HEK293 (cell line): ENCODE measurements around the gene VPS50.

Source experiments
- CTCF ChIA-PET: fragments of 350-600 bp; formaldehyde crosslinking; extraction: SDS; loops from one replicate; lab custom pipeline; 2021; ENCODE audit warnings: antibody characterized with exemption; lab: Yijun Ruan, JAX
- POLR2A ChIA-PET: fragments of 300-600 bp; formaldehyde crosslinking; extraction: SDS; loops from one replicate; lab custom pipeline; 2020; ENCODE audit warnings: antibody characterized with exemption, inconsistent platforms; lab: Yijun Ruan, JAX
- H3K27ac ChIP-seq: fragments of 200-500 bp; sonication (Bioruptor generic); 2 replicates; pipeline ENCODE4 v1.5.1; 2014; ENCODE audit warnings: low read depth, low read length, control low read depth, inconsistent platforms; ENCODE audit errors: extremely low read depth
- H3K36me3 ChIP-seq, 2 experiments: fragments of 200-500 bp in 1 of 2; sonication (Bioruptor generic) in 1 of 2; 1 replicate in 1 of 2; 2 replicates in 1 of 2; pipeline ENCODE4 v1.5.1; 2014 to 2017; ENCODE audit warnings: inconsistent platforms in 2 of 2, low read length in 2 of 2; ENCODE audit not compliant: control insufficient read depth in 2 of 2, insufficient read depth in 1 of 2
- H3K4me1 ChIP-seq: fragments of 200-500 bp; sonication (Bioruptor generic); 2 replicates; pipeline ENCODE4 v1.5.1; 2014; ENCODE audit warnings: mild to moderate bottlenecking, low read length, inconsistent platforms; ENCODE audit not compliant: control insufficient read depth, insufficient read depth
- H3K4me3 ChIP-seq: 2 replicates; pipeline ENCODE4 v1.5.1; 2011; ENCODE audit warnings: low read depth, mild to moderate bottlenecking, control low read depth, low read length, moderate library complexity
- H3K9me3 ChIP-seq: fragments of 200-500 bp; sonication (Bioruptor generic); 2 replicates; pipeline ENCODE4 v1.5.1; 2014; ENCODE audit warnings: low read depth, low read length, inconsistent platforms; ENCODE audit not compliant: control insufficient read depth, insufficient read depth
- FEZF1 ChIP-seq: fragments of 450-650 bp; formaldehyde crosslinking; IDR thresholded peaks from 2 replicates; pipeline ENCODE4 v1.5.1; 2016; ENCODE audit warnings: missing biosample characterization, missing genetic modification characterization
- KLF9 ChIP-seq: fragments of 450-650 bp; formaldehyde crosslinking; IDR thresholded peaks from 2 replicates; pipeline ENCODE4 v1.5.1; 2016; ENCODE audit warnings: missing biosample characterization, missing genetic modification characterization, low read depth
- OVOL3 ChIP-seq: fragments of 450-650 bp; formaldehyde crosslinking; IDR thresholded peaks from 2 replicates; pipeline ENCODE4 v1.5.1; 2016; ENCODE audit warnings: missing biosample characterization, missing genetic modification characterization
- PRDM1 ChIP-seq: fragments of 450-650 bp; formaldehyde crosslinking; IDR thresholded peaks from 2 replicates; pipeline ENCODE4; 2016; ENCODE audit warnings: missing biosample characterization, missing genetic modification characterization
- TRIM28 ChIP-seq: IDR thresholded peaks from 2 replicates; pipeline ENCODE4 v1.6.1; 2011; ENCODE audit warnings: low read length, control low read depth, borderline replicate concordance
- ZFP69B ChIP-seq: fragments of 450-650 bp; formaldehyde crosslinking; IDR thresholded peaks from 2 replicates; pipeline ENCODE4 v1.5.1; 2016; ENCODE audit warnings: missing biosample characterization, missing genetic modification characterization
- ZIC2 ChIP-seq: fragments of 450-650 bp; formaldehyde crosslinking; IDR thresholded peaks from 2 replicates; pipeline ENCODE4 v1.5.1; 2016; ENCODE audit warnings: missing biosample characterization, missing genetic modification characterization
- ZNF10 ChIP-seq: fragments of 450-650 bp; formaldehyde crosslinking; IDR thresholded peaks from 2 replicates; pipeline ENCODE4 v1.5.1; 2017; ENCODE audit warnings: missing biosample characterization, missing genetic modification characterization
- ZNF174 ChIP-seq: fragments of 450-650 bp; formaldehyde crosslinking; IDR thresholded peaks from 2 replicates; pipeline ENCODE4 v1.5.0; 2017; ENCODE audit warnings: missing biosample characterization, mild to moderate bottlenecking, missing genetic modification characterization
- ZNF211 ChIP-seq: fragments of 450-650 bp; formaldehyde crosslinking; IDR thresholded peaks from 2 replicates; pipeline ENCODE4 v1.5.1; 2016; ENCODE audit warnings: low read depth, missing biosample characterization, missing genetic modification characterization
- ZNF239 ChIP-seq: fragments of 450-650 bp; formaldehyde crosslinking; IDR thresholded peaks from 2 replicates; pipeline ENCODE4 v1.5.1; 2016; ENCODE audit warnings: missing biosample characterization, missing genetic modification characterization
- ZNF248 ChIP-seq: fragments of 450-650 bp; formaldehyde crosslinking; IDR thresholded peaks from 2 replicates; pipeline ENCODE4 v1.5.1; 2017; ENCODE audit warnings: missing biosample characterization, missing genetic modification characterization
- ZNF37A ChIP-seq: fragments of 450-650 bp; IDR thresholded peaks from 2 replicates; pipeline ENCODE4 v1.5.1; 2018; ENCODE audit warnings: missing biosample characterization, missing genetic modification characterization
- ZNF426 ChIP-seq: fragments of 450-650 bp; formaldehyde crosslinking; IDR thresholded peaks from 2 replicates; pipeline ENCODE4 v1.5.1; 2017; ENCODE audit warnings: missing biosample characterization, missing genetic modification characterization, mild to moderate bottlenecking, inconsistent platforms, moderate library complexity
- ZNF473 ChIP-seq: fragments of 450-650 bp; formaldehyde crosslinking; IDR thresholded peaks from 2 replicates; pipeline ENCODE4 v1.5.1; 2017; ENCODE audit warnings: missing biosample characterization, missing genetic modification characterization
- ZNF48 ChIP-seq: fragments of 450-650 bp; formaldehyde crosslinking; IDR thresholded peaks from 2 replicates; pipeline ENCODE4 v1.5.1; 2016; ENCODE audit warnings: missing biosample characterization, missing genetic modification characterization
- ZNF654 ChIP-seq: fragments of 450-650 bp; formaldehyde crosslinking; IDR thresholded peaks from 2 replicates; pipeline ENCODE4 v1.5.1; 2016; ENCODE audit warnings: low read depth, missing biosample characterization, missing genetic modification characterization
- ZNF747 ChIP-seq: fragments of 450-650 bp; formaldehyde crosslinking; IDR thresholded peaks from 2 replicates; pipeline ENCODE4 v1.5.1; 2016; ENCODE audit warnings: missing biosample characterization, missing genetic modification characterization
- ZNF776 ChIP-seq: fragments of 450-650 bp; formaldehyde crosslinking; IDR thresholded peaks from 2 replicates; pipeline ENCODE4 v1.5.0; 2017; ENCODE audit warnings: missing biosample characterization, missing genetic modification characterization, borderline replicate concordance
- TF ChIP-seq, protein P1 (sequence below): fragments of 450-650 bp; formaldehyde crosslinking; IDR thresholded peaks from 2 replicates; pipeline ENCODE4 v1.5.1; 2016; ENCODE audit warnings: missing biosample characterization, missing genetic modification characterization
- TF ChIP-seq, protein P2 (sequence below): fragments of 450-650 bp; formaldehyde crosslinking; IDR thresholded peaks from 2 replicates; pipeline ENCODE4 v1.5.1; 2016; ENCODE audit warnings: missing biosample characterization, missing genetic modification characterization
- TF ChIP-seq, protein P3 (sequence below): fragments of 450-650 bp; formaldehyde crosslinking; IDR thresholded peaks from 2 replicates; pipeline ENCODE4 v1.5.1; 2016; ENCODE audit warnings: missing biosample characterization, missing genetic modification characterization

The VPS50 gene

DNA sequence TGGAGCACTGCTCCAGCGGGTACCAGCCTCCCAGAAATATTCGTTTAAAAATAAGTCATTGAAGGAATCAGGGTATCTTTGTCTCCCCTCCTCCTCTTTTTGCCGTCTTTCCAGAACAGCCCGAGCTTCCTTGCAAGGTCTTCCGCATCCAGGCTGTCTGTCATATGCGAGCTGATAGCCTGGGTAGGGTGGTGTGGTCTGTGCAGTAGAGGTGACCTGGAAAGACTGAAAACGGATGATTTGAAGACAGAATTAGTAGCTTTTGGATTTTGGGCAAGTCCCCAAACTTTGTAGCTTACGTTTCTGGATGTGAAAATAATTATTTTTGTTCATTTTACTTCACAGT, 480 bp downstream of the VPS50 start:
- Histone ChIP-seq H3K36me3 (no peaks in the 10 kb centered on the region), H3K9me3 (no peaks in the 10 kb centered on the region), H3K27ac (no peak overlapping the region), H3K4me3 (peak overlapping the region; percentile 65), H3K4me1 (no peaks in the 10 kb centered on the region)
- POLR2A ChIA-PET: interaction anchor here (0.8 to 1.3 kb wide), 4 partner anchors 10 to 704 kb away, joined by 3 to 6 read pairs (median 4); partner anchors contain the start of genes PEX1 and RBM48
- TF ChIP-seq PRDM1: no peak
- no peak for TF ChIP-seq ZNF248
- no peak for TF ChIP-seq FEZF1
- no peak for TF ChIP-seq ZNF426
- no peak for TF ChIP-seq ZNF174 (tag by site-specific recombination)
- no peak for TF ChIP-seq ZNF48 (tag by site-specific recombination)
- TF ChIP-seq, protein P1, sequence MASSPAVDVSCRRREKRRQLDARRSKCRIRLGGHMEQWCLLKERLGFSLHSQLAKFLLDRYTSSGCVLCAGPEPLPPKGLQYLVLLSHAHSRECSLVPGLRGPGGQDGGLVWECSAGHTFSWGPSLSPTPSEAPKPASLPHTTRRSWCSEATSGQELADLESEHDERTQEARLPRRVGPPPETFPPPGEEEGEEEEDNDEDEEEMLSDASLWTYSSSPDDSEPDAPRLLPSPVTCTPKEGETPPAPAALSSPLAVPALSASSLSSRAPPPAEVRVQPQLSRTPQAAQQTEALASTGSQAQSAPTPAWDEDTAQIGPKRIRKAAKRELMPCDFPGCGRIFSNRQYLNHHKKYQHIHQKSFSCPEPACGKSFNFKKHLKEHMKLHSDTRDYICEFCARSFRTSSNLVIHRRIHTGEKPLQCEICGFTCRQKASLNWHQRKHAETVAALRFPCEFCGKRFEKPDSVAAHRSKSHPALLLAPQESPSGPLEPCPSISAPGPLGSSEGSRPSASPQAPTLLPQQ (tag by site-specific recombination): no peak
- no peak for TF ChIP-seq KLF9 (tag by site-specific recombination)
- no peak for TF ChIP-seq ZIC2 (tag by site-specific recombination)
- TF ChIP-seq ZNF10 (tag by site-specific recombination): no peak
- TF ChIP-seq ZFP69B (tag by site-specific recombination): no peak
- no peak for TF ChIP-seq OVOL3 (tag by site-specific recombination)
- TF ChIP-seq ZNF37A (tag by site-specific recombination): no peak
- TF ChIP-seq, protein P2, sequence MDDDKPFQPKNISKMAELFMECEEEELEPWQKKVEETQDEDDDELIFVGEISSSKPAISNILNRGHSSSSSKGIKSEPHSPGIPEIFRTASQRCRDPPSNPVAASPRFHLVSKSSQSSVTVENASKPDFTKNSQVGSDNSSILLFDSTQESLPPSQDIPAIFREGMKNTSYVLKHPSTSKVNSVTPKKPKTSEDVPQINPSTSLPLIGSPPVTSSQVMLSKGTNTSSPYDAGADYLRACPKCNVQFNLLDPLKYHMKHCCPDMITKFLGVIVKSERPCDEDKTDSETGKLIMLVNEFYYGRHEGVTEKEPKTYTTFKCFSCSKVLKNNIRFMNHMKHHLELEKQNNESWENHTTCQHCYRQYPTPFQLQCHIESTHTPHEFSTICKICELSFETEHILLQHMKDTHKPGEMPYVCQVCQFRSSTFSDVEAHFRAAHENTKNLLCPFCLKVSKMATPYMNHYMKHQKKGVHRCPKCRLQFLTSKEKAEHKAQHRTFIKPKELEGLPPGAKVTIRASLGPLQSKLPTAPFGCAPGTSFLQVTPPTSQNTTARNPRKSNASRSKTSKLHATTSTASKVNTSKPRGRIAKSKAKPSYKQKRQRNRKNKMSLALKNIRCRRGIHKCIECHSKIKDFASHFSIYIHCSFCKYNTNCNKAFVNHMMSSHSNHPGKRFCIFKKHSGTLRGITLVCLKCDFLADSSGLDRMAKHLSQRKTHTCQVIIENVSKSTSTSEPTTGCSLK: no peak
- no peak for TF ChIP-seq ZNF473
- no peak for TF ChIP-seq ZNF776 (tag by site-specific recombination)
- no peak for TF ChIP-seq ZNF239 (tag by site-specific recombination)
- CTCF ChIA-PET: interaction anchor here (0.6 to 0.9 kb wide), 3 partner anchors 57 to 1967 kb away, joined by 3 read pairs; no protein-coding TSS in a partner anchor

DNA sequence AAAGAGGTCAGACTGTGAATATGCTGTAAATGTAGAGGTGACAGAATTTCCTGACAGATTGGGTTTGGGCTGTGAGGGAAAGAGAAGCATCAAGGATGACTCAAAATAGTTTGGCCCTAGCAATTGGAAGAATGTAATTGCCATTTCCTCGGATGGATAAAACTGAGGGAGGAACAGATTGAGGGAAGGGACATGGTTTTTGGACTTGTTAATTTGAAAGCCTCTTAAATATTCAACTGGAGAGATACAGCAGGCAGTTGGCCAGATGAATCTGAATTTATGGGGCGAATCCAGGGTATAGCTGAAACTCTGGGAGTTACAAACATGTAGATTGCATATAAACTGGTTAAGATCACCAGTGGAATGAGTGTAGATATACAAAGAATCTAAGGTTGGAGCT, 3.4 kb downstream of the VPS50 start:
- H3K4me3 ChIP-seq: no peak overlapping the region
- no peak overlapping the region for H3K27ac ChIP-seq
- H3K36me3 ChIP-seq: no peaks in the 10 kb centered on the region
- no peak for TF ChIP-seq TRIM28
- TF ChIP-seq, protein P3, sequence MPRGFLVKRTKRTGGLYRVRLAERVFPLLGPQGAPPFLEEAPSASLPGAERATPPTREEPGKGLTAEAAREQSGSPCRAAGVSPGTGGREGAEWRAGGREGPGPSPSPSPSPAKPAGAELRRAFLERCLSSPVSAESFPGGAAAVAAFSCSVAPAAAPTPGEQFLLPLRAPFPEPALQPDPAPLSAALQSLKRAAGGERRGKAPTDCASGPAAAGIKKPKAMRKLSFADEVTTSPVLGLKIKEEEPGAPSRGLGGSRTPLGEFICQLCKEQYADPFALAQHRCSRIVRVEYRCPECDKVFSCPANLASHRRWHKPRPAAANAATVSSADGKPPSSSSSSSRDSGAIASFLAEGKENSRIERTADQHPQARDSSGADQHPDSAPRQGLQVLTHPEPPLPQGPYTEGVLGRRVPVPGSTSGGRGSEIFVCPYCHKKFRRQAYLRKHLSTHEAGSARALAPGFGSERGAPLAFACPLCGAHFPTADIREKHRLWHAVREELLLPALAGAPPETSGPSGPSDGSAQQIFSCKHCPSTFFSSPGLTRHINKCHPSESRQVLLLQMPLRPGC (tag by site-specific recombination): no peak
- ChIA-PET POLR2A (no interaction called here), CTCF (interaction anchor here (0.6 to 1.5 kb wide), 3 partner anchors 11 to 1380 kb away, joined by 3 to 7 read pairs (median 6); no protein-coding TSS in a partner anchor)
- H3K9me3 ChIP-seq: no peaks in the 10 kb centered on the region
- H3K4me1 ChIP-seq: no peaks in the 10 kb centered on the region

DNA sequence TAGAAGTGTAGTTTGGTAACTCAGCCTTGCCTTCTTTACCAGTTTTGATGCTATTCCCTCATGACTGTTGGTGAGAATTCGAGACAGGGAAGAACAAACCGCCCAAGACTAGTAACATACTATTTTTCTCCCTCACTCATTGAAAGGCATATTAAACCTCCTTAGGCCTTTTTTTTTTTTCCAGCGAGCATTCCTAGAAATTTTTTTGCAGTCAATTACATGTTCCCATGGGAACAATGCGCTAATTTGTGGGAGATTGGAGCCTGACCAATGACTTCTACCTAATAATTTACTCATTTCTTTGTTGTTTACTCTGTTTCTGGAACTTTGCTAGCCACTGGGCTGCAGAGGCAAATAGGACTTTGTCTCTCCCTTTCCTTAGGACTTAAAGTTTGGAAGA, 6.0 kb downstream of the VPS50 start:
- H3K27ac ChIP-seq: no peak overlapping the region
- ChIA-PET CTCF (no interaction called here), POLR2A (no interaction called here)
- no peak for TF ChIP-seq ZNF654
- TF ChIP-seq ZNF37A (tag by site-specific recombination): no peak
- no peak for TF ChIP-seq ZNF747 (tag by site-specific recombination)
- TF ChIP-seq ZNF211 (tag by site-specific recombination): no peak
- TF ChIP-seq, protein P3 (tag by site-specific recombination): no peak
- H3K4me3 ChIP-seq: no peak overlapping the region
- H3K4me1 ChIP-seq: no peaks in the 10 kb centered on the region
- no peaks in the 10 kb centered on the region for H3K9me3 ChIP-seq
- no peaks in the 10 kb centered on the region for H3K36me3 ChIP-seq
